GM23338 (cell line): ENCODE measurements around the gene TENM3. TPM values are rescaled to one million over a fixed set of nuclear protein-coding genes. Genes with fewer than 3 reads are reported as not detected.

Source experiments
- ATAC-seq: fragments of 200-7000 bp; cut with Tn5 transposase; 3 replicates; pipeline ENCODE4 v1.9.1; 2020
- DNase-seq: peaks from one replicate; pipeline ENCODE4 v3.0.0-alpha.2; 2015; ENCODE audit warnings: low spot score
- H2AFZ ChIP-seq: fragments of 200-600 bp; sonication (generic); 2 replicates; pipeline ENCODE4 v1.8.0; 2016; ENCODE audit warnings: antibody characterized with exemption, mild to moderate bottlenecking, moderate library complexity
- H3F3A ChIP-seq: fragments of 200-600 bp; sonication (generic); replicated peaks from 2 replicates; pipeline ENCODE4 v1.8.0; 2017; ENCODE audit warnings: antibody characterized with exemption, mixed run types, low read depth
- H3K27ac ChIP-seq: fragments of 200-600 bp; sonication (generic); 2 replicates; pipeline ENCODE4 v1.6.1; 2016; ENCODE audit warnings: low read depth
- H3K27me3 ChIP-seq: fragments of 200-600 bp; sonication (generic); 2 replicates; pipeline ENCODE4 v1.8.0; 2016; ENCODE audit warnings: mild to moderate bottlenecking, mixed run types, moderate library complexity; ENCODE audit not compliant: insufficient read depth
- H3K36me3 ChIP-seq: fragments of 200-600 bp; sonication (generic); 2 replicates; pipeline ENCODE4 v1.8.0; 2016; ENCODE audit warnings: mild to moderate bottlenecking; ENCODE audit not compliant: insufficient read depth
- H3K4me1 ChIP-seq: fragments of 200-600 bp; sonication (generic); 2 replicates; pipeline ENCODE4 v1.8.0; 2016; ENCODE audit warnings: mild to moderate bottlenecking, moderate library complexity; ENCODE audit not compliant: insufficient read depth
- H3K4me2 ChIP-seq: fragments of 200-600 bp; sonication (generic); 2 replicates; pipeline ENCODE4 v1.7.1; 2017; ENCODE audit warnings: mixed run types
- H3K4me3 ChIP-seq: fragments of 200-600 bp; sonication (generic); 2 replicates; pipeline ENCODE4 v1.6.1; 2016; ENCODE audit warnings: mixed run types
- H3K79me2 ChIP-seq: fragments of 200-600 bp; sonication (generic); replicated peaks from 2 replicates; pipeline ENCODE4 v1.8.0; 2017; ENCODE audit warnings: mild to moderate bottlenecking; ENCODE audit not compliant: insufficient read depth
- H3K9me2 ChIP-seq: fragments of 200-600 bp; sonication (generic); 2 replicates; pipeline ENCODE4 v1.8.0; 2017; ENCODE audit not compliant: insufficient read depth
- H4K20me1 ChIP-seq: fragments of 200-600 bp; sonication (generic); replicated peaks from 2 replicates; pipeline ENCODE4 v1.8.0; 2017; ENCODE audit warnings: mild to moderate bottlenecking; ENCODE audit not compliant: insufficient read depth
- H3K27ac Mint-ChIP-seq: 2 replicates; pipeline ENCODE4 v1.8.0; 2020; ENCODE audit warnings: inconsistent platforms, mild to moderate bottlenecking, moderate library complexity, mixed read lengths
- H3K27me3 Mint-ChIP-seq: 3 replicates; pipeline ENCODE4 v1.8.0; 2022; ENCODE audit warnings: low read depth, mild to moderate bottlenecking, moderate library complexity, mixed read lengths, inconsistent platforms; ENCODE audit not compliant: insufficient read depth, poor library complexity
- H3K36me3 Mint-ChIP-seq: 3 replicates; pipeline ENCODE4 v1.8.0; 2021; ENCODE audit warnings: low read depth, mild to moderate bottlenecking, inconsistent platforms, moderate library complexity, mixed read lengths
- H3K4me1 Mint-ChIP-seq: 3 replicates; pipeline ENCODE4 v1.8.0; 2020; ENCODE audit warnings: mild to moderate bottlenecking, inconsistent platforms, mixed read lengths
- H3K4me3 Mint-ChIP-seq: 3 replicates; pipeline ENCODE4 v1.8.0; 2021; ENCODE audit warnings: moderate library complexity, mild to moderate bottlenecking, inconsistent platforms, mixed read lengths
- H3K9me3 Mint-ChIP-seq: 3 replicates; pipeline ENCODE4 v1.8.0; 2020; ENCODE audit warnings: moderate library complexity, mild to moderate bottlenecking, inconsistent platforms, mixed read lengths
- CREB1 ChIP-seq: fragments of 250-450 bp; sonication (Bioruptor Pico); IDR thresholded peaks from 2 replicates; pipeline ENCODE4 v1.5.0; 2020; ENCODE audit warnings: low read depth, mild to moderate bottlenecking, moderate library complexity
- EZH2phosphoT487 ChIP-seq: fragments of 200-600 bp; sonication (generic); IDR thresholded peaks from one replicate; pipeline ENCODE4 v1.8.1; 2018; ENCODE audit warnings: antibody characterized with exemption; ENCODE audit not compliant: unreplicated experiment
- JUNB ChIP-seq: IDR thresholded peaks from one replicate; pipeline ENCODE4 v1.6.1; 2016; ENCODE audit warnings: antibody characterized with exemption; ENCODE audit not compliant: unreplicated experiment
- NANOG ChIP-seq: IDR thresholded peaks from 2 replicates; pipeline ENCODE4 v1.6.1; 2016; ENCODE audit warnings: antibody characterized with exemption, borderline replicate concordance
- STAT1 ChIP-seq: IDR thresholded peaks from one replicate; pipeline ENCODE4 v1.6.1; 2016; ENCODE audit warnings: antibody characterized with exemption; ENCODE audit not compliant: unreplicated experiment
- ZNF331 ChIP-seq: fragments of 250-450 bp; sonication (Bioruptor Pico); IDR thresholded peaks from 2 replicates; pipeline ENCODE4 v1.5.0; 2020; ENCODE audit warnings: low read depth, mild to moderate bottlenecking, moderate library complexity
- polyA plus RNA-seq: library from polyadenylated mRNA; unstranded; fragments of >200 nt; fragmentation: Nextera tagmentation; extraction: Ambion mirVana; gene quantifications from 2 replicates; pipeline ENCODE4 v1.2.1, GENCODE V29; 2016
- total RNA-seq: library from RNA; depleted of rRNA; stranded (reverse); fragments of >200 nt; shearing (Covaris generic); gene quantifications from 2 replicates; pipeline ENCODE4 v1.2.3, GENCODE V29; 2014
- TF ChIP-seq, protein P1 (sequence below): IDR thresholded peaks from 2 replicates; pipeline ENCODE4 v1.6.1; 2016; ENCODE audit warnings: antibody characterized with exemption
- TF ChIP-seq, protein P2 (sequence below): fragments of 250-450 bp; sonication (Bioruptor Pico); IDR thresholded peaks from 2 replicates; pipeline ENCODE4 v1.5.0; 2020; ENCODE audit warnings: mild to moderate bottlenecking, moderate library complexity

Gene TENM3
- total and polyA plus RNA-seq, 2 experiments from 2014 or later = 22.2 to 128 TPM

DNA sequence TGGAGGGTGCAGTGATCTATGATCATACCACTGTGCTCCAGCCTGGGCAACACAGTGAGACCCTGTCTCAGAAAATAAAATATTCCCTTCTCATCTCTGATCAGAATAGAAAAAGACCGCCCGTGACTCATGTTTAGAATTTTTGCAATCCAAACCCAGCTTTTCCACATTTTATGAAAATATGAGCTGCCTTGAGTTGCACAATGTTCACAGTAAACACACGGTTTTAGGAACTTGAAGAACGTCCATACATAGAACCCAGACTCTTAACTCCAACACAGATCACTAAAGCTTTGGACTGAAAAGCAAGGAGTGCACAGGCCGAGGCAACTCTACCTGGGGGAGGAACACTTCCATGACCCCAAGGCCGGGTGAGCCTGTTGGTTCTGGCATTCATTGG is 305.0 kb downstream of the TENM3 start:
- Histone ChIP-seq H3K9me2 (no peaks in the 10 kb centered on the region), H3K27ac (no peak overlapping the region), H3K4me1 (peaks cover 28% of the 10 kb centered on the region), H3K79me2 (peaks cover 21% of the 10 kb centered on the region), H3F3A (no peaks in the 10 kb centered on the region), H3K4me2 (0 out of 2 replicates have a peak overlapping the region, but pooled peaks have one; percentile 11), H3K27me3 (no peaks in the 10 kb centered on the region), H4K20me1 (no peaks in the 10 kb centered on the region), H2AFZ (no peak overlapping the region), H3K36me3 (no peaks in the 10 kb centered on the region), H3K4me3 (no peak overlapping the region)
- TF ChIP-seq, protein P1, sequence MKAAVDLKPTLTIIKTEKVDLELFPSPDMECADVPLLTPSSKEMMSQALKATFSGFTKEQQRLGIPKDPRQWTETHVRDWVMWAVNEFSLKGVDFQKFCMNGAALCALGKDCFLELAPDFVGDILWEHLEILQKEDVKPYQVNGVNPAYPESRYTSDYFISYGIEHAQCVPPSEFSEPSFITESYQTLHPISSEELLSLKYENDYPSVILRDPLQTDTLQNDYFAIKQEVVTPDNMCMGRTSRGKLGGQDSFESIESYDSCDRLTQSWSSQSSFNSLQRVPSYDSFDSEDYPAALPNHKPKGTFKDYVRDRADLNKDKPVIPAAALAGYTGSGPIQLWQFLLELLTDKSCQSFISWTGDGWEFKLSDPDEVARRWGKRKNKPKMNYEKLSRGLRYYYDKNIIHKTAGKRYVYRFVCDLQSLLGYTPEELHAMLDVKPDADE = no peak
- TF ChIP-seq NANOG (no peak), CREB1 (CRISPR knock-in tag) (no peak), ZNF331 (no peak), JUNB (no peak), STAT1 (no peak), EZH2phosphoT487 (no peak)
- TF ChIP-seq, protein P2, sequence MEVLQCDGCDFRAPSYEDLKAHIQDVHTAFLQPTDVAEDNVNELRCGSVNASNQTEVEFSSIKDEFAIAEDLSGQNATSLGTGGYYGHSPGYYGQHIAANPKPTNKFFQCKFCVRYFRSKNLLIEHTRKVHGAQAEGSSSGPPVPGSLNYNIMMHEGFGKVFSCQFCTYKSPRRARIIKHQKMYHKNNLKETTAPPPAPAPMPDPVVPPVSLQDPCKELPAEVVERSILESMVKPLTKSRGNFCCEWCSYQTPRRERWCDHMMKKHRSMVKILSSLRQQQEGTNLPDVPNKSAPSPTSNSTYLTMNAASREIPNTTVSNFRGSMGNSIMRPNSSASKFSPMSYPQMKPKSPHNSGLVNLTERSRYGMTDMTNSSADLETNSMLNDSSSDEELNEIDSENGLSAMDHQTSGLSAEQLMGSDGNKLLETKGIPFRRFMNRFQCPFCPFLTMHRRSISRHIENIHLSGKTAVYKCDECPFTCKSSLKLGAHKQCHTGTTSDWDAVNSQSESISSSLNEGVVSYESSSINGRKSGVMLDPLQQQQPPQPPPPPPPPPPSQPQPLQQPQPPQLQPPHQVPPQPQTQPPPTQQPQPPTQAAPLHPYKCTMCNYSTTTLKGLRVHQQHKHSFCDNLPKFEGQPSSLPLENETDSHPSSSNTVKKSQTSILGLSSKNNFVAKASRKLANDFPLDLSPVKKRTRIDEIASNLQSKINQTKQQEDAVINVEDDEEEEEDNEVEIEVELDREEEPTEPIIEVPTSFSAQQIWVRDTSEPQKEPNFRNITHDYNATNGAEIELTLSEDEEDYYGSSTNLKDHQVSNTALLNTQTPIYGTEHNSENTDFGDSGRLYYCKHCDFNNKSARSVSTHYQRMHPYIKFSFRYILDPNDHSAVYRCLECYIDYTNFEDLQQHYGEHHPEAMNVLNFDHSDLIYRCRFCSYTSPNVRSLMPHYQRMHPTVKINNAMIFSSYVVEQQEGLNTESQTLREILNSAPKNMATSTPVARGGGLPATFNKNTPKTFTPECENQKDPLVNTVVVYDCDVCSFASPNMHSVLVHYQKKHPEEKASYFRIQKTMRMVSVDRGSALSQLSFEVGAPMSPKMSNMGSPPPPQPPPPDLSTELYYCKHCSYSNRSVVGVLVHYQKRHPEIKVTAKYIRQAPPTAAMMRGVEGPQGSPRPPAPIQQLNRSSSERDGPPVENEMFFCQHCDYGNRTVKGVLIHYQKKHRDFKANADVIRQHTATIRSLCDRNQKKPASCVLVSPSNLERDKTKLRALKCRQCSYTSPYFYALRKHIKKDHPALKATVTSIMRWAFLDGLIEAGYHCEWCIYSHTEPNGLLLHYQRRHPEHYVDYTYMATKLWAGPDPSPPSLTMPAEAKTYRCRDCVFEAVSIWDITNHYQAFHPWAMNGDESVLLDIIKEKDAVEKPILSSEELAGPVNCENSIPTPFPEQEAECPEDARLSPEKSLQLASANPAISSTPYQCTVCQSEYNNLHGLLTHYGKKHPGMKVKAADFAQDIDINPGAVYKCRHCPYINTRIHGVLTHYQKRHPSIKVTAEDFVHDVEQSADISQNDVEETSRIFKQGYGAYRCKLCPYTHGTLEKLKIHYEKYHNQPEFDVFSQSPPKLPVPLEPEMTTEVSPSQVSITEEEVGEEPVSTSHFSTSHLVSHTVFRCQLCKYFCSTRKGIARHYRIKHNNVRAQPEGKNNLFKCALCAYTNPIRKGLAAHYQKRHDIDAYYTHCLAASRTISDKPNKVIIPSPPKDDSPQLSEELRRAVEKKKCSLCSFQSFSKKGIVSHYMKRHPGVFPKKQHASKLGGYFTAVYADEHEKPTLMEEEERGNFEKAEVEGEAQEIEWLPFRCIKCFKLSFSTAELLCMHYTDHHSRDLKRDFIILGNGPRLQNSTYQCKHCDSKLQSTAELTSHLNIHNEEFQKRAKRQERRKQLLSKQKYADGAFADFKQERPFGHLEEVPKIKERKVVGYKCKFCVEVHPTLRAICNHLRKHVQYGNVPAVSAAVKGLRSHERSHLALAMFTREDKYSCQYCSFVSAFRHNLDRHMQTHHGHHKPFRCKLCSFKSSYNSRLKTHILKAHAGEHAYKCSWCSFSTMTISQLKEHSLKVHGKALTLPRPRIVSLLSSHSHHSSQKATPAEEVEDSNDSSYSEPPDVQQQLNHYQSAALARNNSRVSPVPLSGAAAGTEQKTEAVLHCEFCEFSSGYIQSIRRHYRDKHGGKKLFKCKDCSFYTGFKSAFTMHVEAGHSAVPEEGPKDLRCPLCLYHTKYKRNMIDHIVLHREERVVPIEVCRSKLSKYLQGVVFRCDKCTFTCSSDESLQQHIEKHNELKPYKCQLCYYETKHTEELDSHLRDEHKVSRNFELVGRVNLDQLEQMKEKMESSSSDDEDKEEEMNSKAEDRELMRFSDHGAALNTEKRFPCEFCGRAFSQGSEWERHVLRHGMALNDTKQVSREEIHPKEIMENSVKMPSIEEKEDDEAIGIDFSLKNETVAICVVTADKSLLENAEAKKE (CRISPR knock-in tag) = no peak
- Mint-ChIP-seq H3K4me1 (peaks cover 45% of the 10 kb centered on the region), H3K27ac (no peak overlapping the region), H3K27me3 (no peaks in the 10 kb centered on the region), H3K4me3 (no peak overlapping the region), H3K36me3 (no peaks in the 10 kb centered on the region), H3K9me3 (no peaks in the 10 kb centered on the region)
- no peak for ATAC-seq
- no peak for DNase-seq
